ENCODE data around the gene CHPT1. TPM values are rescaled to one million over a fixed set of nuclear protein-coding genes. Genes with fewer than 3 reads are reported as not detected.

CHPT1 gene
- total and polyA plus RNA-seq, 9 of the 15 experiments (the other 6 are each of a cell fraction or from before 2014, with no cell fraction given), result 15.3 to 210 (median 91.9) TPM

DNA sequence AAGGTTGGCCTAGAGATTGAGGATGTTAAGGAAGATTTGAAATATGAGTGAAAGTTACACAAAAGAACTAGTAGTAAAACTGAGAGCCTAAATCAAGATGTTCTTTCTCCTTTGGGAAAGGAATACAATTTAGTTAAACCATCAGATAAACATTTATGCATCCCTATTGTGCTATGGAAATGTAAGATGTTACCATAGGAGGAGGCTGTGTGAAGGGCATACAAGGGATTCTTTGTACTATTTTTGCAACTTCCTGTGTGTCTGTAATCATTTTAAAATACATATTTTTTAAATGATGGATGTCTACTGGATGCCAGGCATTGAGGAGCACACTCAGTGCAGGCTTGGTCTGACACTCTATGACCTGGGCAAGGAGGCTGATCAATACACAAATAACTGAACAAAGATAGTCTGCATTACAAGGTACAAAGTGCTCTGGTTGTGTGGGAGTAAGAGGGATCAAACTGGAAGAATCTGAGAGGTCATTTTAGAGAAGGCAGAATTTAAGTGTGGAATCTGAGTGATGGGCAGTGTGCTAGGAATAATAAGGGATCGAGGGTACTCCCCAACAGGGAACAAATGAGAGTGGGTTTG lies 5.8 kb upstream of the CHPT1 start:
- in situ Hi-C loops (cut with MboI), result no loop called here
- ChIA-PET CTCF (ENCODE audit: low intra/inter-chr PET ratio) (no interaction called here), POLR2A (no interaction called here)
- TF ChIP-seq THRB (CRISPR knock-in tag; conservative IDR thresholded peaks at IDR 0.05) (no peak), DPF2 (IDR thresholded peaks at IDR 0.05) (no peak), ERF (CRISPR knock-in tag; IDR thresholded peaks at IDR 0.05) (no peak), KAT8 (IDR thresholded peaks at IDR 0.05; ENCODE audit: low read depth) (no peak), SP1 (CRISPR knock-in tag; IDR thresholded peaks at IDR 0.05) (no peak), SMAD2 (IDR thresholded peaks at IDR 0.05; ENCODE audit: low read depth, low read length) (no peak), CBX5 (IDR thresholded peaks at IDR 0.05; ENCODE audit: borderline replicate concordance, low read depth) (no peak), BDP1 (IDR thresholded peaks at IDR 0.05; ENCODE audit: insufficient read depth, insufficient read length) (no peak), FOXJ2 (tag; IDR thresholded peaks at IDR 0.05) (no peak), SMARCC2 (IDR thresholded peaks at IDR 0.05; ENCODE audit: low read depth) (no peak), JUNB (CRISPR knock-in tag; conservative IDR thresholded peaks at IDR 0.05) (no peak), BHLHE40 (IDR thresholded peaks at IDR 0.05; ENCODE audit: low read length) (no peak), RUNX1 (IDR thresholded peaks at IDR 0.05; ENCODE audit: low read depth) (no peak), CCAR2 (IDR thresholded peaks at IDR 0.05; ENCODE audit: low read depth, low read length) (no peak), KLF10 (CRISPR knock-in tag; IDR thresholded peaks at IDR 0.05) (no peak), HES1 (IDR thresholded peaks at IDR 0.05; ENCODE audit: low read depth) (no peak), PHB (CRISPR knock-in tag; IDR thresholded peaks at IDR 0.05) (no peak), TBP (optimal IDR thresholded peaks at IDR 0.05; ENCODE audit: low read depth, low read length) (no peak), PYGO2 (tag; IDR thresholded peaks at IDR 0.05) (no peak)
- TF ChIP-seq, protein P1, sequence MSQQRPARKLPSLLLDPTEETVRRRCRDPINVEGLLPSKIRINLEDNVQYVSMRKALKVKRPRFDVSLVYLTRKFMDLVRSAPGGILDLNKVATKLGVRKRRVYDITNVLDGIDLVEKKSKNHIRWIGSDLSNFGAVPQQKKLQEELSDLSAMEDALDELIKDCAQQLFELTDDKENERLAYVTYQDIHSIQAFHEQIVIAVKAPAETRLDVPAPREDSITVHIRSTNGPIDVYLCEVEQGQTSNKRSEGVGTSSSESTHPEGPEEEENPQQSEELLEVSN (IDR thresholded peaks at IDR 0.05; ENCODE audit: borderline replicate concordance in 1 of 2, extremely low read depth in 1 of 2, insufficient read depth in 1 of 2, insufficient read length in 1 of 2, low read depth in 1 of 2, low read length in 1 of 2, poor library complexity in 1 of 2, severe bottlenecking in 1 of 2), result no peak
- no peaks in the 10 kb centered on the region for H3K9me1 ChIP-seq (ENCODE audit: control insufficient read depth, insufficient read depth, low read length)
- 0 out of 2 replicates have a peak overlapping the region, but pooled peaks have one; percentile 25 for H2AFZ ChIP-seq (ENCODE audit: low read depth, low read length)
- H3K79me2 ChIP-seq (ENCODE audit: control insufficient read depth, insufficient read depth, low read length), result no peaks in the 10 kb centered on the region
- no peak overlapping the region for H3K4me2 ChIP-seq (ENCODE audit: insufficient read depth, low read length)
- H3K27me3 ChIP-seq (ENCODE audit: control insufficient read depth in 2 of 2, insufficient read depth in 2 of 2, low read length in 2 of 2), result no peaks in the 10 kb centered on the region
- intact Hi-C loops (cut with micrococcal nuclease), result no loop called here
- no peak overlapping the region for H3K27ac ChIP-seq (ENCODE audit: extremely low read depth, low read depth, low read length)
- no peaks in the 10 kb centered on the region for H4K20me1 ChIP-seq (replicated peaks; ENCODE audit: control insufficient read depth, insufficient read depth, low read length)
- ATAC-seq, result no peak
- DNase-seq (ENCODE audit: extremely low read depth in 1 of 4, low spot score in 3 of 4), result no peak
- no peak overlapping the region for H3K9ac ChIP-seq (ENCODE audit: insufficient read depth in 1 of 2, low read depth in 2 of 2, low read length in 2 of 2)
- 60% methylated on average over 1 of the region's 1 CpG for WGBS (ENCODE audit: insufficient coverage, low coverage, missing lambda C conversion rate)
- no peak for FAIRE-seq
- H3K9me3 ChIP-seq (replicated peaks; ENCODE audit: control insufficient read depth, insufficient read depth, low read depth, low read length), result peaks cover 7% of the 10 kb centered on the region
- no peaks in the 10 kb centered on the region for H3K36me3 ChIP-seq (ENCODE audit: control insufficient read depth, insufficient read depth, low read length)
- no peak overlapping the region for H3K4me3 ChIP-seq
- BruUV-seq (replicated peaks), result no TSS peak
- H3K4me1 ChIP-seq (replicated peaks in 1 of 2; ENCODE audit: control insufficient read depth in 2 of 2, insufficient read depth in 2 of 2, low read length in 2 of 2), result peaks cover 0 to 19% of the 10 kb centered on the region in 2 experiments; a peak in 4 of 5 replicates

Data from K562 (cell line).